H1 (cell line): ENCODE data around the gene PSORS1C1. TPM values are rescaled to one million over a fixed set of nuclear protein-coding genes. Genes with fewer than 3 reads are reported as not detected.

Experiments
- CHD2 ChIP-seq: IDR thresholded peaks from 2 replicates; pipeline ENCODE4 v1.6.1; 2012; ENCODE audit warnings: low read length, improper control_type of control experiment
- NANOG ChIP-seq: IDR thresholded peaks from 2 replicates; pipeline ENCODE4 v1.6.1; 2011; ENCODE audit warnings: low read length, low read depth, mild to moderate bottlenecking, inconsistent platforms; ENCODE audit not compliant: insufficient read depth, poor library complexity, severe bottlenecking
- SIRT6 ChIP-seq: IDR thresholded peaks from one replicate; pipeline ENCODE4 v1.7.1; 2012; ENCODE audit warnings: low read length, inconsistent platforms
- SRF ChIP-seq: IDR thresholded peaks from 2 replicates; pipeline ENCODE4 v1.6.1; 2011; ENCODE audit warnings: mild to moderate bottlenecking, low read depth, low read length, moderate library complexity
- polyA plus RNA-seq, 7 experiments: library from polyadenylated mRNA; depleted of rRNA in 3 of 7; stranded (reverse) in 5 of 7; unstranded in 2 of 7; fragments of >200 nt in 5 of 7; fragments of 200-250 nt in 2 of 7; gene quantifications; 1 replicate in 5 of 7; 2 replicates in 1 of 7; 4 replicates in 1 of 7; pipeline versions ENCODE4 v1.2.1 to v1.2.3, GENCODE V29; 2011 to 2013; ENCODE audit warnings: missing spikeins in 2 of 7, mixed read lengths in 2 of 7
- total RNA-seq: library from RNA; stranded (reverse); fragmentation: NEBNext Ultra II Directional; extraction: Animal tissue kit (Norgen Biotek cat#: 25700); gene quantifications from 2 replicates; pipeline ENCODE4 v1.2.1, GENCODE V29; 2021

PSORS1C1 gene
- total and polyA plus RNA-seq, 2 of the 8 experiments (the other 6 are each of a cell fraction or from before 2014, with no cell fraction given) = 0.12 to 0.52 TPM

- no peak for TF ChIP-seq SRF
- TF ChIP-seq NANOG = no peak
- TF ChIP-seq CHD2 = no peak
- no peak for TF ChIP-seq SIRT6
Measured at GRCh38 chr6:31149827-31150447, 35.3 kb downstream of the PSORS1C1 start (continued).
